BLaER1 (cell line): ENCODE results near the gene PIM3.

Source experiments
- H3K27ac ChIP-seq: shearing (Covaris generic); formaldehyde crosslinking; 2 replicates; pipeline ENCODE4 v1.8.1; 2022
- H3K27me3 ChIP-seq: shearing (Covaris generic); formaldehyde crosslinking; 2 replicates; pipeline ENCODE4 v1.8.1; 2022
- H3K36me3 ChIP-seq: shearing (Covaris generic); formaldehyde crosslinking; 2 replicates; pipeline ENCODE4 v1.8.1; 2022
- H3K4me1 ChIP-seq: shearing (Covaris generic); formaldehyde crosslinking; 2 replicates; pipeline ENCODE4 v1.8.1; 2022
- H3K4me2 ChIP-seq: shearing (Covaris generic); formaldehyde crosslinking; 2 replicates; pipeline ENCODE4 v1.8.1; 2022
- H3K4me3 ChIP-seq: shearing (Covaris generic); formaldehyde crosslinking; 2 replicates; pipeline ENCODE4 v1.8.1; 2022
- H3K9ac ChIP-seq: shearing (Covaris generic); formaldehyde crosslinking; 2 replicates; pipeline ENCODE4 v1.8.1; 2022
- H3K9me3 ChIP-seq: shearing (Covaris generic); formaldehyde crosslinking; 2 replicates; pipeline ENCODE4 v1.8.1; 2022
- H4K20me1 ChIP-seq: shearing (Covaris generic); formaldehyde crosslinking; 2 replicates; pipeline ENCODE4 v1.8.1; 2022
- Cebpa-rat ChIP-seq: shearing (Covaris generic); IDR thresholded peaks from 2 replicates; pipeline ENCODE4 v1.8.1; 2022

PIM3 gene

DNA sequence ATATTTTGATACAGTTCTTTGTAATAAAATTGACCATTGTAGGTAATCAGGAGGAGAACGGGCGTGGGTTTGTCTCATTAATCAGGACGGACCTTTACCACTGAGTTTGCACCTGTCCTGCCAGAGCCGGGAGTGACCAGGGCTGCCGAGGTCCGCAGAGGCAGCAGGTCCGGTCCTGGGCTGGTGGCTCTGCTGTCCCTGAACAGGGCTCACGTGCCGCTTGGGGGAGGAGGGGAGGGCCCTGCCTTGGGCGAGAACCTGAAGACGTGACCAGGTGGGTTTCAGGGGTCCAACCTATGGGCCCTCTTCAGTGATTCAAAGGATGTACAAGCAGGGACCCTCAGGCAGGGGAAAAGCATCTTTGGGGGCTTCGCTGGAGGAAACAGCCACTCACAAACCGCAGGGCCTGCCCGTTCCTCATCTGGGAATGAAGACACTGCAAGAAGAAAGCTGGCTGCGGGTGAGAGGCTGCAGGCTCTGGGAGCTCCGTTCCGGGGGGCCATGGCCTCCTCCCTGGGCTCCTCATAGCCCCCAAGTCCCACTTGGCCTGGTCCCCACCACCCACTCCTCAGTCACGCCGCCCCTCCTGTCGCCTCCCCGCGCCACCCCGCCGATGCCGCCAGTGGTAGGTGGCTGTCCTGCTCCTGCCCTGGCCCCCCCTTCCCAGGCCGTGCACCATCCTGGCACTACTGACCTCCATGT lies 32.9 kb upstream of the PIM3 start:
- TF ChIP-seq Cebpa-rat: no peak
- Histone ChIP-seq H3K36me3 (no peaks in the 10 kb centered on the region), H3K27ac (peak overlapping the region; percentile 75), H3K9me3 (no peaks in the 10 kb centered on the region), H3K9ac (peak overlapping the region; percentile 34; the same call in 1 of the 2 replicates), H3K27me3 (no peaks in the 10 kb centered on the region), H3K4me2 (peak overlapping the region; percentile 97), H3K4me1 (peaks cover 93% of the 10 kb centered on the region), H4K20me1 (no peaks in the 10 kb centered on the region), H3K4me3 (no peak overlapping the region)

- Histone ChIP-seq H3K27ac (peak overlapping the region; percentile 75), H4K20me1 (no peaks in the 10 kb centered on the region), H3K9ac (0 out of 2 replicates have a peak overlapping the region, but pooled peaks have one; percentile 34), H3K4me2 (peak overlapping the region; percentile 97), H3K4me1 (peaks cover 94% of the 10 kb centered on the region), H3K36me3 (no peaks in the 10 kb centered on the region), H3K9me3 (no peaks in the 10 kb centered on the region), H3K4me3 (no peak overlapping the region), H3K27me3 (no peaks in the 10 kb centered on the region)
- no peak for TF ChIP-seq Cebpa-rat
Observed at GRCh38 chr22:49928185-49928495, 32.4 kb upstream of the PIM3 start.

GRCh38 chr22:49928555-49929210 lies 31.9 kb upstream of the PIM3 start:
- Histone ChIP-seq H3K9ac (peak overlapping the region; percentile 34; the same call in 1 of the 2 replicates), H4K20me1 (no peaks in the 10 kb centered on the region), H3K9me3 (no peaks in the 10 kb centered on the region), H3K27ac (peak overlapping the region; percentile 75), H3K27me3 (no peaks in the 10 kb centered on the region), H3K36me3 (no peaks in the 10 kb centered on the region), H3K4me3 (no peak overlapping the region), H3K4me1 (peaks cover 94% of the 10 kb centered on the region), H3K4me2 (peak overlapping the region; percentile 97)
- TF ChIP-seq Cebpa-rat: no peak

DNA sequence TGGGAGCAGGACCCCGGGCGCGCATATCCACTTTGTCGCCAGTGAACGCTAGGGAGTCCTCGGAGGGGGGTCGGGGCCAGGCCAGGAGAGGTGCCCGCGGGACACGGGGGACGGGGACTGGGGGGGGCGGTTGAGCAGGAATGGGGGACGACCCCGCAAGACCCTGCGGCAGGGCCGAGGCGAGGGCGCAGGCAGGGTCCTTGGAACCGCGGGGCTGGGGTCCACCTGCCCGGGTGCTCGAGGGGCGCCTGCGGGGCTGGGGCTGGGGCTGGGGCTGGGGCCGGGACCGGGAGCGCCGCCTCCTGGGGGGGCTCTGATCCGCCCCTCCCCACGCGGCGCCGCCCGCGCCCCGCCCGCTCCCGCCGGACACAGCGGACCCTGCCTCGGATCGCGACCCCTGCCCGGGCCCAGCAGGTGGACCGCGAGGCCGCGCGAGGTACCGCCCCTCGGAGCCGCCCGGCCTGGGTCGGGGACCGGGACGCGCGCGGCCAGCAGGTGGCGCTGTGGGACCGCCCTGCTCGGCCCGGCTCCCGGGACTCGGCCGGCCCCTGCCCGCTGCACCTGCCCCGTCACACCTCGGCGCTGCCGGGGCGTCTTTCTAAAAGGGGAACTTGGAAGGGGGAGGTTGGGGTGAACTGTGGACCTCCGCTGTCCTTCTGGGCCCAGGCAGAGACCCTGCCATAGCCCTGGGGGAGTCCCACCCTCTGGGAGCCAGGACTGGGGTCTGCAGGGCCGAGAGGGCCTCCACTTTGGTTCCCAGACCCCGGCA lies 31.2 kb upstream of the PIM3 start:
- peak overlapping the region; percentile 54 for H3K4me3 ChIP-seq
- H3K4me1 ChIP-seq: peaks cover 94% of the 10 kb centered on the region
- peak overlapping the region; percentile 95 for H3K27ac ChIP-seq
- H3K36me3 ChIP-seq: no peaks in the 10 kb centered on the region
- H4K20me1 ChIP-seq: no peaks in the 10 kb centered on the region
- H3K9me3 ChIP-seq: no peaks in the 10 kb centered on the region
- no peaks in the 10 kb centered on the region for H3K27me3 ChIP-seq
- H3K4me2 ChIP-seq: peak overlapping the region; percentile 97
- no peak for TF ChIP-seq Cebpa-rat
- peak overlapping the region; percentile 78 for H3K9ac ChIP-seq

DNA sequence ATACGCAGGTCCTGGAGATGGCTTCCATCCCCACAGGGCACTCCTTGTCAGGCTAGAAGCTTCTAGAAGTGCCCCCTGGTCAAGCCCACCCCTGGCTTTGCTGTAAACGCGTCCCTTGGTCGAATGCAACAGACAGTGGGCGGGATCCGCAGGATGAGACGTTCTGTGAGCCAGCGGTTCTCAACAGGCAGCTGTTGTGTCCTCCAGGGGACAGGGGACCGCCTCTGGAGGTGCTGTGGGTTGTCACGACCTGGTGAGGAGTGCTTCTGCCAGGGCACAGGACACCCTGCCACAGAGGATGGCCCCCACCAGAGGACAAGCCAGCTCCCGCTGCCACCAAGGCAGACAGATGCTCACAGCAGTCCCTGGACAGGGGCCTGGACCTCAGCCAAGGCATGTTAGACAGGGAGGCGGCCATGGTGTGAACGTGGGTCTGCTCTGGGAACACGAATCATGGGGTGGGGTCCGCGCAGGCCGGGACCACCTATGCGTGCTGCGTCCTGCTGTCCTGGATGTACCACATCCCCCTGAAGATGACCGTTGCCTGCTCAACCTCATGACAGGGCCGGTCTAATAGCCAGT lies 30.5 kb upstream of the PIM3 start:
- Histone ChIP-seq H3K4me3 (peak overlapping the region; percentile 54), H3K27me3 (no peaks in the 10 kb centered on the region), H3K27ac (peak overlapping the region; percentile 95), H3K4me1 (peaks cover 93% of the 10 kb centered on the region), H3K4me2 (peak overlapping the region; percentile 97), H4K20me1 (no peaks in the 10 kb centered on the region), H3K9ac (peak overlapping the region; percentile 78), H3K36me3 (no peaks in the 10 kb centered on the region), H3K9me3 (no peaks in the 10 kb centered on the region)
- no peak for TF ChIP-seq Cebpa-rat

DNA sequence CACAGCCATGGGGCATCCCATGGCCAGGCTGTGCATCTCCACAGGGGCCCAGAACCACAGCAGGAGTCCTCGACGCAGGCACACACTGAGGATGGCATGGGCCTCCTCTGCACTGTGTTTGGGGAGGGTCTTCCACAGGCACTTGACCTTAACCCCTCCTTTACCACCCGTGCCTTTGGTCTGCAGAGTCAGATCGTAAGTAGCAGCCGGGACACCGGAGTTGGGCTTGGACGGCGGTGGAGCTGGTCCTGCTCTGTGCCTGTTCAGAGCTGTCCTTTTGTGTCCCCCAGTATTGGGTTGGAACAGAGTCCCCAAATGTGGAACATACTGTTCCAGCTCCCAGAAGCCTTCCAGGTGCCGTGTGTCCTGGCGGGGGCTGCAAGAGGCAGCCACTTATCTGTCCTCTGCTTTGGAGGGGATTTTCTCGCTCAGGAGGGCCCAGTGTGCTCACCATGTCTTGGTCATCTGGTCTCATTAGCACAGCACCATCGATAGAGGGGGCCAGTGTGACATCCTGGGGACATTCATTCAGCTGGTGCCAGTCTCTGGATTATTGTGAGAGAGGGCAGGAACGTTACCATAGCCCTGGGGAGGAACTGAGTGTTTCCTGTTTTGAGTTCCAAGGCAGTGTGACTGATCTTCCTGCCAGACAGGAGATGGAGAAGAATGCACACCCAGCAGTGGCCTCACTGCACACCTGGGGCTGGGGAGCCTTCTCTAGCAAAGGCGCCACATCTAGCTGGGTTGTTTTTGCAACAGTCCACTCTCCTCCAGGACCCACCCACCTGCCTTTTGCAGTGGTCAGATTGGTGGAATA lies 29.8 kb upstream of the PIM3 start:
- Histone ChIP-seq H3K9ac (peak overlapping the region; percentile 78), H3K9me3 (no peaks in the 10 kb centered on the region), H3K4me2 (peak overlapping the region; percentile 97)

GRCh38 chr22:49933236-49934159 lies 27.1 kb upstream of the PIM3 start:
- Histone ChIP-seq H3K9ac (peak overlapping the region; percentile 87), H3K4me2 (peak overlapping the region; percentile 97), H3K36me3 (no peaks in the 10 kb centered on the region), H4K20me1 (no peaks in the 10 kb centered on the region), H3K4me1 (peaks cover 85% of the 10 kb centered on the region), H3K27me3 (no peaks in the 10 kb centered on the region), H3K27ac (peak overlapping the region; percentile 95), H3K9me3 (no peaks in the 10 kb centered on the region), H3K4me3 (peak overlapping the region; percentile 72)
- TF ChIP-seq Cebpa-rat: no peak

More for the DNA sequence above, 29.8 kb upstream of the PIM3 start:
- Histone ChIP-seq H3K4me1 (peaks cover 85% of the 10 kb centered on the region), H3K27me3 (no peaks in the 10 kb centered on the region), H4K20me1 (no peaks in the 10 kb centered on the region), H3K27ac (peak overlapping the region; percentile 95), H3K36me3 (no peaks in the 10 kb centered on the region), H3K4me3 (peak overlapping the region; percentile 54)
- no peak for TF ChIP-seq Cebpa-rat

DNA sequence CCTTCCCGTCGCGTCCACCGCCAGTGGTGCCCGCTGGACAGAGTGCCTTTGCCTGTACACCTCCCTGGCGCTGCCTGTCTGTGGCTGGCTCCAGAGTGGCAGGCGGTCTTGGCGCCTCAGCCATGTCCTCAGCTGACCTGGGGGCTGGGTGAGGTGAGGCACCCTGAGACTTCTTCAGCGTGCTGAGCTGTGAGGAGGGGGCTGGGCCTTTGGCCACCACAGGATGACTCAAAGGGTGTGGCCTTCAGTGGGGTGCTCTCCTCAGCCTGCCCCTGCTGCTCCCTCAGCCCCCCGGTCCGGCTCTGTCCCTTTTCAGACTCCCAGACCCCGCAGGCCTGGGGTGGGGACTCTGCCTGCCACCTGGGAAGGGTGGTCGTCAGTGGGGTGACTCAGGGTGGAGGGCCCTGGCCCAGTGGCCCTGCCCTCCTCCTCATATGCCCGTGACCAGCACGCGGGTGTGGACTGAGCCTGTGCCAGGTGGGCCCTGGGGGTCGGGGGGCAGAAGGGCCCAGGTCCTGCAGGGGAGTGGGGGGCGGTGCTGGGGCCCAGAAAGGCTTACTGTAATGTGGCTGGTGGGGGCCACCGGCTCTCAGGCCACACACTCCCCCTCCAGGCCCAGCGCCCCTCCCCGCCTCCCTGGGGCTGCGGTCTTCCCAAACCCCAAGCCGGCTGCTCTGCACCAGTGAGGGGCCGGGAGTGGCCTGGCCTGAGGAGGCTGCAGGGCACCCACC lies 26.2 kb upstream of the PIM3 start:
- no peak for TF ChIP-seq Cebpa-rat
- peak overlapping the region; percentile 72 for H3K4me3 ChIP-seq
- no peaks in the 10 kb centered on the region for H3K27me3 ChIP-seq
- H3K36me3 ChIP-seq: no peaks in the 10 kb centered on the region
- no peaks in the 10 kb centered on the region for H3K9me3 ChIP-seq
- H3K9ac ChIP-seq: peak overlapping the region; percentile 87
- H3K4me2 ChIP-seq: peak overlapping the region; percentile 97
- no peaks in the 10 kb centered on the region for H4K20me1 ChIP-seq
- peak overlapping the region; percentile 95 for H3K27ac ChIP-seq
- H3K4me1 ChIP-seq: peaks cover 86% of the 10 kb centered on the region
